ENCODE data around the gene SPO11. TPM values are rescaled to one million over a fixed set of nuclear protein-coding genes. Genes with fewer than 3 reads are reported as not detected.
"Not testable (repeated sequence)": the region's sequence is repeated elsewhere in the genome, so short reads cannot be mapped to it uniquely, and the experiment has no call there.

The SPO11 gene
- total RNA-seq, 4 donors from 2014 or later, result not detected

DNA sequence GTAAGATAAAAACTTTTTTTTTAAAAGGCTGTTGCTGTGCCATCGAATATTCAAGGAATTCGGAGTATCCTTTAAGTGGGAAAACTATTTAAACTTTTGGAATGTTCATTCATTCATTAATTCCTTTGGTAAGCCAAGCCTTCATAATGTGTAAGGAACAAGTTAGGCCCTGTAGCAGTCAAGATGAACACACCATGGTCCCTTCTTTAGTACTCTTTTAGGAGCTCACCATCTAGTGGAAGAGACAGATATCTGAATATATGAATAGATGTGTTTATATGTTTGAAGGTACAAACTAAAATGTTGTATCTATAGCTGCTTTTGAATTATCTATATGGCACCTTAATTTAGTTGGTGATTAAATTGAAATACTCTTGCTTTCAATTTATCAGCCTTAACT, 5.8 kb downstream of the SPO11 start:
- DNase-seq (ENCODE audit: low spot score) (no peak), ATAC-seq (ENCODE audit: low FRiP score) (no peak)
- TF ChIP-seq, protein P1, sequence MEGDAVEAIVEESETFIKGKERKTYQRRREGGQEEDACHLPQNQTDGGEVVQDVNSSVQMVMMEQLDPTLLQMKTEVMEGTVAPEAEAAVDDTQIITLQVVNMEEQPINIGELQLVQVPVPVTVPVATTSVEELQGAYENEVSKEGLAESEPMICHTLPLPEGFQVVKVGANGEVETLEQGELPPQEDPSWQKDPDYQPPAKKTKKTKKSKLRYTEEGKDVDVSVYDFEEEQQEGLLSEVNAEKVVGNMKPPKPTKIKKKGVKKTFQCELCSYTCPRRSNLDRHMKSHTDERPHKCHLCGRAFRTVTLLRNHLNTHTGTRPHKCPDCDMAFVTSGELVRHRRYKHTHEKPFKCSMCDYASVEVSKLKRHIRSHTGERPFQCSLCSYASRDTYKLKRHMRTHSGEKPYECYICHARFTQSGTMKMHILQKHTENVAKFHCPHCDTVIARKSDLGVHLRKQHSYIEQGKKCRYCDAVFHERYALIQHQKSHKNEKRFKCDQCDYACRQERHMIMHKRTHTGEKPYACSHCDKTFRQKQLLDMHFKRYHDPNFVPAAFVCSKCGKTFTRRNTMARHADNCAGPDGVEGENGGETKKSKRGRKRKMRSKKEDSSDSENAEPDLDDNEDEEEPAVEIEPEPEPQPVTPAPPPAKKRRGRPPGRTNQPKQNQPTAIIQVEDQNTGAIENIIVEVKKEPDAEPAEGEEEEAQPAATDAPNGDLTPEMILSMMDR (IDR thresholded peaks at IDR 0.05), result no peak

DNA sequence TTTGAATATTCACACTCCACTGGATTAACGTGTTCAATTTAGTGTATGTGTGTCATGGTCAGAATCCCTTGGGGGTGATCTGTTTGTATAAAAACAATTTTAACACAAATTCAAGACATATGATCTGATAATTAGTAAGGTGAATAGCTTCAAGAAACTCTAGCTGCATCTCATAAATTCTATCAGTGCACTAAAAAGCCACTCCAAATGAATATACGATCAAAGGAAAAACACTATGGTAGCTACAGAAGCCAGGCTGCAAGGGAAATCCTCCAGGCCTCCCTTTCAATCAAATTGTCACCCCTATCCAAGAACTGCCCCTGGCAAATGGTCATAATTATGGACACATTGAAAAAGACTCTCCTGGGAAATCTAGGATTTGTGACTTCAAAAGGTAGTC, 12.1 kb downstream of the SPO11 start:
- no peak for ATAC-seq (ENCODE audit: low FRiP score)
- TF ChIP-seq, protein P1 (IDR thresholded peaks at IDR 0.05), result no peak
- DNase-seq (ENCODE audit: low spot score), result no peak

DNA sequence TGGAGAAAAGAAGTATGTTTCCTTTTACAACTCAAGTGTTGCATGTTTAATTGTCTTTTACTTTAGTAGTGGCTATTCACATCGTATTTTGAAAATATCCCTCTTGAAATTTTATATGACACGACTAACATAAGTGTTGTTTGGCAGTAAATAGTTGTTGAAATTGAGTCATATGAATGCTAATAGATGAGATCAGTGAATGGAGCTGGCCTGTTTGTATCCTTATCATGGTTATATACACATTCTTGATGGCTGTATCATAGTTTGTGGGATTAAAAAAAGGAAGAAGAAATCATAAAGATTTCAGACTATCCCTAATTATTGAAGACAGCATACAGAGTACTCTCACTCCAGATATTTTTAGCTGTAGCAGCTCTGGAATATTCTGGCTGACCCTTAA, 13.2 kb downstream of the SPO11 start:
- ATAC-seq (ENCODE audit: low FRiP score) (no peak), DNase-seq (ENCODE audit: low spot score) (no peak)
- TF ChIP-seq, protein P1 (IDR thresholded peaks at IDR 0.05), result no peak

DNA sequence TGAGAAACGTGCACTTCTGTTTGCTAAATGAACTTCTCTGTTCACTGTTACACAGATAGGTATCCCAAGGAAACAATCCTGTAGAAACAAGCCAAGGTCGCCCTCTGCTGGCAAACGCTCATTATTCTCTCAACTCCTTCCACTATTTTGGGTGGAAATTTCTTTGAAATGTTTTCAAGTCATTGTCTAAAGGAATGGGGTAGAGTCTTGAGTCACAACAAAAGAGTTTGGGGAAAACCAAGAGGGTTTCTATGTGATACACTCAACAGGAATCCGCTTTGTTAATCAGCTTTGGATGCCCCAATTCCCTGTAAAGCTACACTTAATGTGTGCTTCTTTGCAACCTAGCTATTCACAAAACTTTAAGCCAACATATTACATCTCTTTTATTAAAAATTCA, 16.9 kb downstream of the SPO11 start:
- DNase-seq (ENCODE audit: low spot score) (peak; percentile 81), ATAC-seq (ENCODE audit: low FRiP score) (peak; percentile 71)
- TF ChIP-seq, protein P1 (IDR thresholded peaks at IDR 0.05), result no peak

DNA sequence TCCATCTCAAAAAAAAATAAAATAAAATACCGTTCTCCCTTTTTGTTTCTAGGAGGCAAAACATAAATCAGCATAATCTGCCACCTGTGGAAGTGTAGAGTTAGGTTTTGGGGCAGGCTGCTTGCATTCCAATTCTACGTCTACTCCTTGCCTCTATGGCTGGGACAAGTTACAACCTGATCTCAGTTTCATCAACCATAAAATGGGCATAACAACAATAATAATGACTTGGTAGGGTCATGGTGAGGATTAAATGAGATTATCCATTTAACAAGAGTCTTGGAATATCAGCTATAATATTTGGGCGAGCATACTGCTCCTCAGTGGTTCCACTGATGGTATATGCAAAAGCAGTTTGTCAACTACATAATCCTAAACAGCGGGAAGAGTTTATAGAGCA, 17.8 kb downstream of the SPO11 start:
- TF ChIP-seq, protein P1 (IDR thresholded peaks at IDR 0.05), result no peak
- ATAC-seq (ENCODE audit: low FRiP score), result no peak
- no peak for DNase-seq (ENCODE audit: low spot score)

DNA sequence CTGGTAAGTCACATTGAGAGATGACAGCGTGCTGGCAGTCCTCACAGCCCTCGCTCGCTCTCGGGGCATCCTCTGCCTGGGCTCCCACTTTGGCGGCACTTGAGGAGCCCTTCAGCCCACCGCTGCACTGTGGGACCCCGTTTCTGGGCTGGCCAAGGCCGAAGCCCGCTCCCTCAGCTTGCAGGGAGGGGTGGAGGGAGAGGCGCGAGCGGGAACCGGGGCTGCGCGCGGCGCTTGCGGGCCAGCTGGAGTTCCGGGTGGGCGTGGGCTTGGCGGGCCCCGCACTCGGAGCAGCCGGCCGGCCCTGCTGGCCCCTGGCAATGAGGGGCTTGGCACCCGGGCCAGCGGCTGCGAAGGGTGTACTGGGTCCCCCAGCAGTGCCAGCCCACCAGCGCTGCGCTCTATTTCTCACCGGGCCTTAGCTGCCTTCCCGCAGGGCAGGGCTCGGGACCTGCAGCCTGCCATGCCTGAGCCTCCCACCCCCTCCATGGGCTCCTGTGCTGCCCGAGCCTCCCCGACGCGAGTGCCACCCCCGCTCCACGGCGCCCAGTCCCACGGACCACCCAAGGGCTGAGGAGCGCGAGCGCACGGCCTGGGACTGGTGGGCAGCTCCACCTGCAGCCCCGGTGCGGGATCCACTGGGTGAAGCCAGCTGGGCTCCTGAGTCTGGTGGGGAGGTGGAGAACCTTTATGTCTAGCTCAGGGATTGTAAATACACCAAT, 18.8 kb downstream of the SPO11 start:
- DNase-seq (ENCODE audit: low spot score); ATAC-seq (ENCODE audit: low FRiP score): not testable (repeated sequence)

DNA sequence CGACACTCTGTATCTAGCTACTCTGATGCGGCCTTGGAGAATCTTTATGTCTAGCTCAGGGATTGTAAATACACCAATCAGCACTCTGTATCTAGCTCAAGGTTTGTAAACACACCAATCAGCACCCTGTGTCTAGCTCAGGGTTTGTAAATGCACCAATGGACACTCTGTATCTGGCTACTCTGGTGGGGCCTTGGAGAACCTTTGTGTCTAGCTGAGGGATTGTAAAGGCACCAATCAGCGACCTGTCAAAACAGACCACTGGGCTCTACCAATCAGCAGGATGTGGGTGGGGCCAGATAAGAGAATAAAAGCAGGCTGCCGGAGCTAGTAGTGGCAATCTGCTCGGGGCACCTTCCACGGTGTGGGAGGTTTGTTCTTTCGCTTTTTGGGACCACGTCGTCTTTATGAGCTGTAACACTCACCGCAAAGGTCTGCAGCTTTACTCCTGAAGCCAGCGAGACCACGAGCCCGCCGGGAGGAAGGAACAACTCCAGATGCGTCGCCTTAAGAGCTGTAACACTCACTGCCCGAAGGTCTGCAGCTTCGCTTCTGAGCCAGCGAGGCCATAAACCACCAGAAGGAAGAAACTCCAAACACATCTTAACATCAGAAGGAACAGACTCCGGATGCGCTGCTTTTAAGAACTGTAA, 19.4 kb downstream of the SPO11 start:
- DNase-seq (ENCODE audit: low spot score); ATAC-seq (ENCODE audit: low FRiP score): not testable (repeated sequence)

DNA sequence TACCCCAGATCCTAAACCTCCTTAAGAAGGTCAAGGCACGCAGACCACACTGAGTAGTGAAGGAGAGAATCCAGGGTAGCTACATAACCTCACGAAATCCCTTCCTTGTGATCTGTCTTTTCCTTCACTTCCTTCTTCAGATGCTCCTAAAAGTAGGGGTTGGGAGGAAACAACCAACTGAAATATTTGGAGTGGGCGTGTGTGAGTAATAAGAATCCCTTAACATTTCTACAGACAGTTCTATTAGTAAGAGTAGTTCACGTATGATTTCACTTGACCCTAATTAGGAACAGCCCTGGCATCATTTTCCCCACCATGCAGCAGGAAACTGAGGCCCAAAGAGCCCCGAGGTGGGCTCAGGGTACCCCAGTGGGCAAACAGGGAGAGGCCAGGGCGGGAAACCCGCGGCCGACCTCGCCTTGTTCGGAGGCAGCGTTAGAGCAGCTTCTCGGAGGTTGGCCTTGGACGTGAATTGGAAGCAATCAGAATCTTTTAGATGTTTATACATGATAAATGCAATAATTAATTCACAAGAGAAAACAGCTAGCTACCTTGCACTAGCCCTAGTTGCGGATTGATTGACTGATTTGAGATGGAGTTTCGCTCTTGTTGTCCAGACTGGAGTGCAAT, 20.6 kb downstream of the SPO11 start:
- ATAC-seq (ENCODE audit: low FRiP score) (no peak), DNase-seq (ENCODE audit: low spot score) (no peak)
- TF ChIP-seq, protein P1 (IDR thresholded peaks at IDR 0.05), result no peak

DNA sequence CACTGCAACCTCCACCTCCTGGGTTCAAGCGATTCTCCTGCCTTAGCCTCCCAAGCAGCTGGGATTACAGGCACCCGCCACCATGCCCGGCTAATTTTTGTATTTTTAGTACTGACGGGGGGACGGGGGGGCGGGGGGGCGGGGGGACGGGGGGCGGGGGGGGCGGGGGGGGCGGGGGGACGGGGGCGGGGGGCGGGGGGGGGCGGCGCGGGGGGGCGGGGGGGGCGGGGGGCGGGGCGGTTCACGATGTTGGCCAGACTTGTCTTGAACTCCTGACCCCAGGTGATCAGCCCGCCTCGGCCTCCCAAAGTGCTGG, 21.1 kb downstream of the SPO11 start:
- DNase-seq (ENCODE audit: low spot score); ATAC-seq (ENCODE audit: low FRiP score): not testable (repeated sequence)

Data from omental fat pad (tissue), 4 donors.